Pulmonary artery endothelial cell (primary cell): ENCODE results near the gene LINS1. TPM values are rescaled to one million over a fixed set of nuclear protein-coding genes. Genes with fewer than 3 reads are reported as not detected.

Source experiments
- DNase-seq: peaks from one replicate; pipeline ENCODE4 v3.0.0-alpha.2; 2011; ENCODE audit warnings: low read depth, low spot score
- total RNA-seq: library from RNA; depleted of rRNA; stranded (reverse); fragments of >200 nt; gene quantifications from 2 replicates; pipeline ENCODE4 v1.2.3, GENCODE V29; 2014

LINS1 gene
- total RNA-seq, 1 donor from 2014 or later: 6.7 TPM

DNA sequence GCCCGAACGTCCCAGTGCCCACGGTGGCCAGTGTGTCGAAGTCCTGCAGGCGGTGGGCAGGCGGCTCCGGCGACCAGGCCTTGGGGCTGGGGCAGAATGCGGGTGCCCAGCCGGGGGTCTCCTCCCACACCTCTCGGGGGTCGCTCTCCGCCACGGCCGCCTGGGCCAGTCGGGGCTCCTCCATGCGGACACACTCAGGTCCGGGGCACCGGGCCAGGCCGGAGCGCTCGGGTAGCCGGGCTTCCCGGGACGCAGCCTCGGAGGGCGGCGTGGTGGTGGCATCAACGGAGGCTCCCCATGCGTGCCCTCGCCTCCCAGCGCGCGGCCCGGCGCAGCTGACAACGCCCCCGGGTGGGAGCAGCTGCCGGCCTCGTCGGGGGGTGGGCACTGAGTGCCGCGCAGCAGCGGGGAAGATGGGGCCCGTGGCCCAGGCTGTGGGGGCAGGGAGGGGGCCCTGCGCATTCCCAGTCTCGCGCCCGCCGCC is 43.2 kb downstream of the LINS1 start:
- no peak for DNase-seq

GRCh38 chr15:100553468-100553867 is 48.5 kb downstream of the LINS1 start:
- DNase-seq: no peak

DNA sequence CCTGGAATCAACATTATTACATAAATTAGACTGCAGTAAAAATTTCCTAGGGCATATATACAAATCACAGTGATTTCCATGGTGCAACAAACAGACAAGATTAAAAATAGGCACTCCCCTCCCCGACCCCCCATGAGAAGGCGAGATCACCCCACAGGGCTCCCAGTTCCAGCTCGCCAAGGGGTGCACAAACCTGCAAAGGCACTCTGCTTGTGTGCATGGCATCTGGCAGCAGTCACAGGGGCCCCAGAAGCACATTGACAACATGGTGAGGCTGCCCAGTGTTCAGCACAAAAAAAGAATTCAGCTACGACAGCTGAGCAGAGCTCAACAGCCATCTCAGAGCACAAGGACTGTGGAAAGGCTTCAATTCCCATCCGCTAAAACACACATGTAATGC is 54.0 kb downstream of the LINS1 start:
- DNase-seq: no peak

DNA sequence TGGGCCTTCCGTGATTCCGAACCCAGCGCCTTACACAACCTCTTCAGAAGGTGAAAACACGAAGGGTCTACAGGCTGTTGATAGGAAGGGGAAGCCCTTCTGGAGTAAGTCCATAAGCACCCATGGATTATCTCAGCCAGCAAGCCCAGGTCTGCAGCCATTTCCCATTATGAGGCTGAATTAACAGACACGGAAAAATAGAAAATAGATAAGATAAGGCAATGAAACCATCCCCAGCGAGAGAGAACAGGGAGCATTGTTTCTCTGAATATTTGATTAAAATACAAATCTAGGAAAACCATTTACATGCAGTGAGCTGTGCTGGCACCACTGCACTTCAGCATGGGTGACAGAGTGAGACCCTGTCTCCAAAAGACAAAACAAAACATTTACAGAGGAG is 57.0 kb downstream of the LINS1 start:
- no peak for DNase-seq

- DNase-seq: no peak
These were observed 57.6 kb downstream of the LINS1 start for GRCh38 chr15:100544338-100544841.

GRCh38 chr15:100542290-100542689 is 59.7 kb downstream of the LINS1 start:
- DNase-seq: no peak

DNA sequence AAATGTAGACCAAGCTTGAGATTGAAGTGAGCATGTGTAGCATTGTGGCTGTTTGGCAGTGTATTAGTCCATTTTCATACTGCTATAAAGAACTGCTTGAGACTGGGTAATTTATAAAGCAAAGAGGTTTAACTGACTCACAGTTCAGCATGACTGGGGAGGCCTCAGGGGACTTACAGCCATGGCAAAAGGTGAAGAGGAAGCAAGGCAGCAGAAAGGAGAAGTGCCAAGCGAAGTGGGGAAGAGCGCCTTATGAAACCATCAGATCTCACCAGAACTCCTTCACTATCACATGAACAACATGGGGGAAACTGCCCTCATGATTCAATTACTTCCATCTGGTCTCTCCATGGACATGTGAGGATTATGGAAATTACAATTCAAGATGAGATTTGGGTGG is 64.7 kb downstream of the LINS1 start:
- DNase-seq: no peak

DNA sequence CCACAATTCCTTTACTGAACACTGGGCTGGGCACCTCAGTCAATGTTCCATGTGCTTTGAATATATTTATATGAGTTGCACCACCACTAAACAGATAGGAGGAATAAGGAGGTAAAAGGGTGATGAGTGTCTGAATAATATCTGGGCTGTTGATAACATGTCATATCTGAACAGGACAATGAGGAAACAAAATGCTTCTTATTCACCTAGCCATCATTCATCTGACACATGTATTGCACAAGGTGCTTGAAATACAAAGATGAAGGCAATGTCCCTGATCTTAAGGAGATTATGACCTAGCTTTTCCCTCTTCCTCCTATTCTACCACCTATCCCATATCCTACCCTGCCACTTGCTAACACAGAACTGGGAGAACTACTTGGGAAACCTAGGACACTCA is 65.3 kb downstream of the LINS1 start:
- no peak for DNase-seq

DNA sequence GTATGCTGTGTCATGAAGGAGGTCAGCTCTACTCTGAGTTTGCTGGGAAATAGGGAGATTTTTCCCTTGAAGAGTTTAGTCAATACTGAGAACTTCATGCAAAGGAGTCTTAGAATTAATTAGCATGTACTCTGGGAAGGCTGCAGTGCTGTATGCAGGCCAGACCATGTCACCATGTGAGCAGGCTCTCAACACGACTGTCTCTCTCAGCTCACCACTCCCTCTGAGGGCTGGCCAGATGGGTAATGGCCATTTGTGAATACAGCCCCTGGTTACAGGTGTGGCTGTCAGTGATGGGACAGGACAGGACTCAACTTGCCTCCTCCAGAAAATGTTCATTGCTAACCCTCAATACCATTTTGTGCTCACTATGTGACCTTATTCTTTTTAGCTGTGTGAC is 68.1 kb downstream of the LINS1 start:
- DNase-seq: no peak

- DNase-seq: no peak
These were observed 70.1 kb downstream of the LINS1 start for GRCh38 chr15:100531823-100532327.

DNA sequence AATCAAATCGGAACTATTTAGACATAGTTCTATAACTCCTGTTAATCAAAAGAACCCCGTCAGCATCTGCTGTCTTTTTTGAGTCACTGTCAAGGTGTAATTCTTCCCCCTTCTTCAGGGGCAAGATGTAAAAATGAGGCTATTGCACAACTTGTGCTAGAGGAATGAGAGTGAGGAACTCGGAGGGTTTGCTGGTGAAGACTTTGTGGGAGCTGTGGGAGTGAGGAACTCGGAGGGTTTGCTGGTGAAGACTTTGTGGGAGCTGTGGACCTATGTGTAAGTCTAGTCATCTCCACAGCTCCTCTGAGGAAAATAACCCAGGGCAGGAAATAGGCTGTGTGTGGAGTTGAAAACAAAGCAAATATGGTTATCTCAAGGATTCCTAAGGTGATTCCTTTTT is 70.8 kb downstream of the LINS1 start:
- no peak for DNase-seq

GRCh38 chr15:100529556-100529955 is 72.4 kb downstream of the LINS1 start:
- no peak for DNase-seq

DNA sequence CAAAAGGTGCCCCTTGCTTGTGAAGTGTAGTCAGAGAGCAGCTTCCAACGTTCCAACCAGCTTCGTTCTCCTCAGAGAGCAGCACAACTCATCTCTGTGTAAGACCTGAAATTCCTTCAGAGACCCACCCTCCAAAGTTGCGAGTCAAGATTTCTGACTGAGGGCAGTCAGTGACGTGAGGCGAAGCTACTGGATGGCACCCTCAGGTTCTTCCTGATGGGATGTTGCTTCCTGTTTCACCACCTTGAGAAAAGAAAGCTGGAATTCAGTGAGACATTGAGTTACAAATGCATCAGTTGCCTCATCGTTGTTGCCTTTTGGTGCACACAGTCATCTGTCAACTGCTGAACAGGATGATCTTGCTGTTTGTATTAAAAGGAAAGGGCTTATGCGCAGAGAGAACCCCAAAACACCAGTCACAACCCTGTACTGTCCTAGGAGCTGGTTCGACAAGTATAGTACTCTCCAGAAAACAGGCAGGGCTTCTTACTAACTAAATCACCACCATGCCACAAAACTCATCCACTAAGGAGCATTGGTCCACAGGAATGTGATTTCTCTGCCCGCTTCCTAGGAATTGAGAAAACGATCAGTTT is 73.1 kb downstream of the LINS1 start, which contains the start of gene CERS3:
Gene CERS3 (minus strand): TSS at position 118 of the 596 bp plus-strand sequence. CDS start 27,101 bp downstream, outside the sequence.
- no peak for DNase-seq

DNA sequence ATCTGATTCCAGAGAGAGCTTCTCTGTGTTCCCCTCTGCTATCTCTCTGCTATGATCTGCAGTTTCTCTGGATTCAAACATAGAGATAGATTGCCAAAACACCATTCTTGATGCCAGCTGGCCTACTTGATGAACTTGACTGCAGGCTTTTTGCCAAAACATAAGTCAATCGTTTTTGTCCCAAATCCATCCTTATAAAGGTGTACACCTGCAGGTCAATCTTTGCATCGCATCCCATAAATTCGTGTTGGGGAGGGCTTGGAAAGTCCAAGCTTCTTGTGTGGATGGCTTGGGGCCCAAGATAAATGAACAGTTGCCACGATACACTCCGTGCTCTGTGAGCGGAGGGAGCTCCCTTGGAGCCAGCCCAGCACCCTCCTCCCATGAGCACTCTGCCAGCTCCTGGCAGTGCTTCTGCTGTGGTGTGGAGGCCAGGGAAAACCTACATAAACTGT is 75.9 kb downstream of the LINS1 start:
- DNase-seq: no peak

DNA sequence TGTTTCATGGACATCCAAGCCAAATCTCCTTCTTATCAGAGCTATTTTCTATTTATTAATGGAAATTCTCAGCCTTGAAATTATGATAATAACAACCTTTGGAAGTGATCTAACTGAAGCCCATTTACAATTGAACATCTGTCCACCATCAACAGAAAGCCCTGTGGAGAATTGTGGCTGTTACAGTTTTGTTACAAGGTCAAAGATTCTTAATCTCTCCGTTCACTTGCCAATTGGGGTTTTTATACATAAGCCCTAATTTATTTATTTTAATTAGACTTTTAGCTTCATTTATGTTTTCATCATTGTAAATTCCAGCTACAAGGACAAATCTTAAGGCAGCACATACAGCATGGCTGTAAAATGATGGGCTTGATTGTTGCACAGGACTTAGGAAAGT is 76.5 kb downstream of the LINS1 start:
- DNase-seq: no peak

GRCh38 chr15:100524326-100524725 is 77.7 kb downstream of the LINS1 start:
- DNase-seq: no peak

GRCh38 chr15:100521907-100522306 is 80.1 kb downstream of the LINS1 start:
- DNase-seq: no peak

DNA sequence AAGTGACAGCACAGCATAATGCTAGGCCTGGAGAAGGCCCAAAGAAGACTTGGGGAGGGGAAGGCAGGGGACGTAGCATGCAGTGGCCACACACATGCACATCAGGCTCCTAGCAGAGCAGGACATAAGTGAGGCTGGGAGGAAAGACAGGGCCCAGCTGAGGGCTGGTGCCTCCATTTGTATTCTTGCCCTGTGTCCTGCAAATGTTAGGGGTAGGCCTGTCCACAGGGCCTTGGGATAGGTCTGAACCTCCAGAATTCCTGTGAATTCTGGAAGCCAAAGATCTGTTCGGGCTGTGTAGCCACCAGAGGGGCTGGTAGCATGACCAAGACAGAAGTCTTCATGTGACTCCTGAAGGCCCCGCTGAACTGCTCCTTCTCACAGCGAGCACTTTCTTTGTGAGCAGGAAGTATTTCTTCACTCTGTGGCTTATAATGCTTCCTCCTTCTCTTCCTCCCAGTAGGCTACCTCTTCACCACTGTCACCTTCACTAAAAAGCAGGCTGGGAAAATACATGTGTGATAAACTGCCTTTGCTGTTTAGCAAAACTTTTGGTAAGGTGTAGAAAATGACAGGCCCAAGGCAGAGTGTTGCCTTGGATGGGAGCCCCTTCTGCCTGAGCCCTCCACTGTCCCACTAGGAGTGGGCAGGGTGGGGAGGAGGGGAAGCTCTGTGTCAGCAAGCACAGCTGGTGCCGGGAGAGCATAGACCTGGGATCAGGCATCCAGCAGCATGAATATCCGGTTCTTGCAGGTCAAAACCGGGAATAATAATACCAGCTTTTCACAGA is 81.7 kb downstream of the LINS1 start:
- no peak for DNase-seq

DNA sequence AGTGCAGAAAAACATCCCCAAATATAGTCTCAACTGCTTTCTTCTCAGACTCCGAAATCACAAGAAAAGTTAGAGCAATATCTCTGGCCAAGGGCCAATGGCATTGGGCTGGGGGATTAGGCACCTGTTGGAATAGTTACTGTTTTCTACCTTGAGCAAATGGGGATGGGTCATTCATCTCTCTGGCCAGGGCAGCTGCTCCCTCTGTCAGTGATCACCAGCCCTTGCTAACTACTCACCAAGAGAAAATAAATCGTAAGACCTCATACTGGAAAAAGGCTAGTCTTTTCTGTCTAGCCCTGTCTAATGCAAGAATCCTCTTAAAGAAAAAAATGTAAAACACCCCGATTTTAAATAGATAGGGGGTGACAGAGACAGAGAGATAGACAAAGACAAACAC is 84.1 kb downstream of the LINS1 start:
- no peak for DNase-seq
